ENCODE measurements around the gene IAH1. TPM values are rescaled to one million over a fixed set of nuclear protein-coding genes. Genes with fewer than 3 reads are reported as not detected.

Gene IAH1
- polyA plus RNA-seq, 3 donors = 39.4 to 98.2 (median 84.0) TPM

DNA sequence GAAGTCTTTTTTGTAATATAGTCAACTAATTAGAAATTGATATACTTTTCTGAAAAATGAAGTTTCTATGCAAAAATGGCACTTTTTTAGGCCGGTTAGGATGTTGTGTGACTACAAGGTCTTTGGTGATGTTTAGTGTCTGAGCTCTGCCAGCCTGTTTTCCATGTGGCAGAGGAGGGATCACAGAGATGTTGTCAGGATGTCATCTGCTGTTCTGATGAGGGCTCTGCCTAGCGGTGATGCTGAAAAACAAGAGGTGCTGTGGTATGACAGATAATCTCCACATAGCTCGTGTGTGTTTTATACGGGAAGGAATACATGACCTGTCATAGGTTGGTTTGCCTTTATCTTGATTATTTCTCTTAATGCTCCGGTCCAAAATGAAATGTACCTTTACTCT is 12.0 kb upstream of the IAH1 start:
- H3K27ac ChIP-seq (ENCODE audit: low read depth in 1 of 2, low read length in 2 of 2) = no peak overlapping the region
- H3K9ac ChIP-seq (ENCODE audit: insufficient read depth, low read length, poor library complexity, severe bottlenecking) = no peak overlapping the region
- H3K36me3 ChIP-seq (replicated peaks in 1 of 2; ENCODE audit: control insufficient read depth in 1 of 2, insufficient read depth in 2 of 2, low read length in 2 of 2) = peaks cover 37 to 82% of the 10 kb centered on the region in 2 donors
- H3K4me1 Mint-ChIP-seq = peaks cover 10% of the 10 kb centered on the region
- H3K9me3 ChIP-seq (replicated peaks in 1 of 2; ENCODE audit: control insufficient read depth in 1 of 2, insufficient read depth in 1 of 2, low read length in 2 of 2) = no peaks in the 10 kb centered on the region
- H3K79me2 ChIP-seq (ENCODE audit: insufficient read depth, low read length) = no peaks in the 10 kb centered on the region
- peaks cover 0 to 4% of the 10 kb centered on the region in 2 donors for H3K4me1 ChIP-seq (ENCODE audit: control insufficient read depth in 1 of 2, insufficient read depth in 2 of 2, low read length in 2 of 2)
- DNase-seq = no peak
- H3K9me3 Mint-ChIP-seq = no peaks in the 10 kb centered on the region
- H3K4me3 Mint-ChIP-seq = no peak overlapping the region
- WGBS (ENCODE audit: insufficient coverage) = 100% methylated on average over 2 of the region's 5 CpGs
- H2AFZ ChIP-seq (ENCODE audit: insufficient read depth, low read depth, low read length, poor library complexity, severe bottlenecking) = no peak overlapping the region
- intact Hi-C loops (cut with micrococcal nuclease) = no loop called here
- H3K4me2 ChIP-seq (replicated peaks; ENCODE audit: extremely low read depth, low read length, poor library complexity, severe bottlenecking) = no peak overlapping the region
- no peaks in the 10 kb centered on the region for H3K27me3 ChIP-seq (ENCODE audit: control insufficient read depth in 2 of 2, insufficient read depth in 2 of 2, low read length in 2 of 2)
- H3K36me3 Mint-ChIP-seq = peaks cover 66 to 79% of the 10 kb centered on the region in 2 donors
- H3K27ac Mint-ChIP-seq = peak overlapping the region in 2 of 7 donors; percentile 10 to 73
- TF ChIP-seq, protein P1, sequence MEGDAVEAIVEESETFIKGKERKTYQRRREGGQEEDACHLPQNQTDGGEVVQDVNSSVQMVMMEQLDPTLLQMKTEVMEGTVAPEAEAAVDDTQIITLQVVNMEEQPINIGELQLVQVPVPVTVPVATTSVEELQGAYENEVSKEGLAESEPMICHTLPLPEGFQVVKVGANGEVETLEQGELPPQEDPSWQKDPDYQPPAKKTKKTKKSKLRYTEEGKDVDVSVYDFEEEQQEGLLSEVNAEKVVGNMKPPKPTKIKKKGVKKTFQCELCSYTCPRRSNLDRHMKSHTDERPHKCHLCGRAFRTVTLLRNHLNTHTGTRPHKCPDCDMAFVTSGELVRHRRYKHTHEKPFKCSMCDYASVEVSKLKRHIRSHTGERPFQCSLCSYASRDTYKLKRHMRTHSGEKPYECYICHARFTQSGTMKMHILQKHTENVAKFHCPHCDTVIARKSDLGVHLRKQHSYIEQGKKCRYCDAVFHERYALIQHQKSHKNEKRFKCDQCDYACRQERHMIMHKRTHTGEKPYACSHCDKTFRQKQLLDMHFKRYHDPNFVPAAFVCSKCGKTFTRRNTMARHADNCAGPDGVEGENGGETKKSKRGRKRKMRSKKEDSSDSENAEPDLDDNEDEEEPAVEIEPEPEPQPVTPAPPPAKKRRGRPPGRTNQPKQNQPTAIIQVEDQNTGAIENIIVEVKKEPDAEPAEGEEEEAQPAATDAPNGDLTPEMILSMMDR (IDR thresholded peaks at IDR 0.05) = no peak
- no peak overlapping the region for H3K4me3 ChIP-seq (replicated peaks in 1 of 3; ENCODE audit: low read depth in 2 of 3, low read length in 3 of 3)
- H3K27me3 Mint-ChIP-seq (ENCODE audit: low read depth in 3 of 3) = no peaks in the 10 kb centered on the region
- H4K20me1 ChIP-seq (ENCODE audit: insufficient read depth, low read length) = no peaks in the 10 kb centered on the region

DNA sequence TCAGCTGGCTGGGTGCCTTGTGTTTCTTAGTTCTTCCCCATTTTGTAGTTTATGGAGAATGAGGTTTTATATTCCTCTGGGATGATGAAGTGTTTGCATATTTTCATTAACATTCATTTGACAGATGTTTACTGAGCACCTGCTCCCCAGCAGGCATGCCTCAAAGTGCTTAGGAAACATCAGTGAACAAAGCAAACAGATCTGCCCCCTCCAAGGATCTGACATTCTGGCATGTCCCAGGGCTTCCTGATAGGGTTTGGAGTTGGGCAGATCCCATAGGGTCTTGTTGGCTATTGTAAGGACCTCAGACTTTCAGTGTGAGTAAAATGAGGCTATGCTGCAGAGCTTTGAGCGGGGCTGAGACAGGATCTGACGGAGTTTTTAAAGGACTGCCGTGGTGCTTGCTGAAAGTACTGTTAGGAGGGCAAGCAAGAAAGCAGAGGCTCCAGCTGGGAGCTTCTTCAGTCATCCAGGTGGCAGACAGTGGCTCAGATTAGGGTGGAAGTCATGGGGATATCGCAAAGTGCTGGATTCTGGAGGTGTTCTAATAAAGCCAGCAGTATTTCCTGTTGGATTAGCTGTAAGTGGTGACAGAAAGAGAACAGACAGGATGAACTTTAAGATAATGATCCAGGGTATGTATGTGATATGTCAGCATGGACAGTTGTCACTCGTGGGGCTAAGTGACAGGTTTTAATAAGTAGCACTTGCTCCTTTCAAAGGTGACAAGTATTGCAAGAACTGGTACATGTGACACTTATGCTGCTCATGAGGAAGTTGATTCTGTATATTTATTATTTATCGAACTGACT is 11.3 kb upstream of the IAH1 start:
- no peaks in the 10 kb centered on the region for H3K9me3 ChIP-seq (replicated peaks in 1 of 2; ENCODE audit: control insufficient read depth in 1 of 2, insufficient read depth in 1 of 2, low read length in 2 of 2)
- 87% methylated on average over 5 of the region's 6 CpGs for WGBS (ENCODE audit: insufficient coverage)
- H3K27me3 ChIP-seq (ENCODE audit: control insufficient read depth in 2 of 2, insufficient read depth in 2 of 2, low read length in 2 of 2) = no peaks in the 10 kb centered on the region
- Mint-ChIP-seq H3K9me3 (no peaks in the 10 kb centered on the region), H3K36me3 (peaks cover 62 to 76% of the 10 kb centered on the region in 2 donors), H3K27me3 (ENCODE audit: low read depth in 3 of 3) (no peaks in the 10 kb centered on the region), H3K4me3 (no peak overlapping the region), H3K4me1 (peaks cover 10% of the 10 kb centered on the region), H3K27ac (peak overlapping the region in 4 of 7 donors; percentile 7 to 55 (median 40))
- H3K4me2 ChIP-seq (replicated peaks; ENCODE audit: extremely low read depth, low read length, poor library complexity, severe bottlenecking) = no peak overlapping the region
- H3K27ac ChIP-seq (ENCODE audit: low read depth in 1 of 2, low read length in 2 of 2) = peak overlapping the region in 1 of 2 donors; percentile 51
- H3K79me2 ChIP-seq (ENCODE audit: insufficient read depth, low read length) = no peaks in the 10 kb centered on the region
- no peak overlapping the region for H2AFZ ChIP-seq (ENCODE audit: insufficient read depth, low read depth, low read length, poor library complexity, severe bottlenecking)
- peaks cover 33 to 81% of the 10 kb centered on the region in 2 donors for H3K36me3 ChIP-seq (replicated peaks in 1 of 2; ENCODE audit: control insufficient read depth in 1 of 2, insufficient read depth in 2 of 2, low read length in 2 of 2)
- DNase-seq = no peak
- peaks cover 0 to 4% of the 10 kb centered on the region in 2 donors for H3K4me1 ChIP-seq (ENCODE audit: control insufficient read depth in 1 of 2, insufficient read depth in 2 of 2, low read length in 2 of 2)
- no peaks in the 10 kb centered on the region for H4K20me1 ChIP-seq (ENCODE audit: insufficient read depth, low read length)
- intact Hi-C loops (cut with micrococcal nuclease) = no loop called here
- no peak overlapping the region for H3K4me3 ChIP-seq (replicated peaks in 1 of 3; ENCODE audit: low read depth in 2 of 3, low read length in 3 of 3)
- H3K9ac ChIP-seq (ENCODE audit: insufficient read depth, low read length, poor library complexity, severe bottlenecking) = no peak overlapping the region
- TF ChIP-seq, protein P1 (IDR thresholded peaks at IDR 0.05) = no peak
